ENCODE data around the gene FCMR. TPM values are rescaled to one million over a fixed set of nuclear protein-coding genes. Genes with fewer than 3 reads are reported as not detected.

Gene FCMR
- total RNA-seq (1 to 10 TPM in 1 of 2 donors, under 1 TPM in 1; 0.70 to 1.3 TPM), polyA plus RNA-seq (1 to 10 TPM; 2.2 to 3.6 TPM)

- no peaks in the 10 kb centered on the region for H3K36me3 ChIP-seq (ENCODE audit: control insufficient read depth in 4 of 4, insufficient read depth in 3 of 4, low read depth in 1 of 4, low read length in 3 of 4)
- peak within 1 kb of the TSS; percentile 54 to 64 for H3K27ac ChIP-seq (ENCODE audit: low read depth in 1 of 2, low read length in 2 of 2)
- H3K9ac ChIP-seq (ENCODE audit: low read depth in 1 of 2, low read length in 2 of 2), result peak within 1 kb of the TSS in 1 of 2 donors; percentile 52
- DNase-seq (ENCODE audit: low spot score), result no peak
- peaks cover 0 to 7% (median 1%) of the 10 kb centered on the region in 4 donors for H3K4me1 ChIP-seq (ENCODE audit: control insufficient read depth in 4 of 4, insufficient read depth in 4 of 4, low read length in 3 of 4)
- TF ChIP-seq SP1 (IDR thresholded peaks at IDR 0.05), result no peak
- no peak for TF ChIP-seq ATF3 (IDR thresholded peaks at IDR 0.05)
- peak in 1 of 2 donors; percentile 59 for TF ChIP-seq RXRA (IDR thresholded peaks at IDR 0.05)
- TF ChIP-seq MAX (IDR thresholded peaks at IDR 0.05), result no peak
- peak; percentile 23 to 48 for TF ChIP-seq HNF4A (conservative IDR thresholded peaks at IDR 0.05)
- TF ChIP-seq ZBTB33 (IDR thresholded peaks at IDR 0.05), result no peak
- H3K4me3 ChIP-seq (ENCODE audit: low read depth in 1 of 3, low read length in 3 of 3), result no peak within 1 kb of the TSS
- no peaks in the 10 kb centered on the region for H3K9me3 ChIP-seq (ENCODE audit: control insufficient read depth in 4 of 4, low read length in 3 of 4)
- WGBS, result 41% methylated on average over 7 of the region's 7 CpGs
- H3K27me3 ChIP-seq (ENCODE audit: control insufficient read depth in 4 of 4, insufficient read depth in 4 of 4, low read length in 3 of 4), result no peaks in the 10 kb centered on the region
Observed at GRCh38 chr1:206921772-206922265, at the start of gene FCMR. Gene FCMR, minus strand, starts transcription at chr1:206921941. Its CDS starts 87 bp downstream, at chr1:206921854.

GRCh38 chr1:206971029-206971655 lies 49.4 kb upstream of the FCMR start:
- 68% methylated on average over 2 of the region's 2 CpGs for WGBS

GRCh38 chr1:206970446-206970845 lies 48.7 kb upstream of the FCMR start, which contains the start of gene FCAMR:
Gene FCAMR, minus strand, starts transcription at chr1:206970460. Its CDS starts 335 bp downstream, at chr1:206970125.
- no peak for DNase-seq (ENCODE audit: low spot score)
- H3K27me3 ChIP-seq (ENCODE audit: control insufficient read depth in 4 of 4, insufficient read depth in 4 of 4, low read length in 3 of 4), result no peaks in the 10 kb centered on the region
- H3K4me3 ChIP-seq (ENCODE audit: low read depth in 1 of 3, low read length in 3 of 3), result peak within 1 kb of the TSS in 1 of 3 donors; percentile 18
- no peaks in the 10 kb centered on the region for H3K9me3 ChIP-seq (ENCODE audit: control insufficient read depth in 4 of 4, low read length in 3 of 4)
- 30% methylated on average over 2 of the region's 2 CpGs for WGBS
- H3K9ac ChIP-seq (ENCODE audit: low read depth in 1 of 2, low read length in 2 of 2), result no peak within 1 kb of the TSS
- H3K27ac ChIP-seq (ENCODE audit: low read depth in 1 of 2, low read length in 2 of 2), result peak within 1 kb of the TSS; percentile 65 to 78
- H3K4me1 ChIP-seq (ENCODE audit: control insufficient read depth in 4 of 4, insufficient read depth in 4 of 4, low read length in 3 of 4), result peaks cover 6 to 56% (median 47%) of the 10 kb centered on the region in 4 donors
- no peaks in the 10 kb centered on the region for H3K36me3 ChIP-seq (ENCODE audit: control insufficient read depth in 4 of 4, insufficient read depth in 3 of 4, low read depth in 1 of 4, low read length in 3 of 4)
- peak; percentile 98 for TF ChIP-seq RXRA (IDR thresholded peaks at IDR 0.05)
- TF ChIP-seq JUND (IDR thresholded peaks at IDR 0.05), result peak; percentile 49 to 62
- peak; percentile 62 for TF ChIP-seq HNF4G (IDR thresholded peaks at IDR 0.05)
- peak; percentile 27 for TF ChIP-seq ZBTB33 (IDR thresholded peaks at IDR 0.05)
- no peak for TF ChIP-seq EGR1 (IDR thresholded peaks at IDR 0.05; ENCODE audit: low read depth in 2 of 2)
- TF ChIP-seq REST (IDR thresholded peaks at IDR 0.05), result peak; percentile 44
- peak; percentile 90 for TF ChIP-seq ATF3 (IDR thresholded peaks at IDR 0.05)
- no peak for TF ChIP-seq NR2F2 (IDR thresholded peaks at IDR 0.05)
- TF ChIP-seq FOXA2 (IDR thresholded peaks at IDR 0.05), result no peak
- TF ChIP-seq SP1 (IDR thresholded peaks at IDR 0.05), result peak; percentile 91
- TF ChIP-seq GABPA (IDR thresholded peaks at IDR 0.05 in 1 of 2, conservative IDR thresholded peaks at IDR 0.05 in 1 of 2), result no peak
- peak in 1 of 2 donors; percentile 44 for TF ChIP-seq RAD21 (IDR thresholded peaks at IDR 0.05)
- TF ChIP-seq TAF1 (conservative IDR thresholded peaks at IDR 0.05), result no peak

More at GRCh38 chr1:206971029-206971655, 49.4 kb upstream of the FCMR start:
- no peaks in the 10 kb centered on the region for H3K36me3 ChIP-seq (ENCODE audit: control insufficient read depth in 4 of 4, insufficient read depth in 3 of 4, low read depth in 1 of 4, low read length in 3 of 4)
- peak; percentile 6 for DNase-seq (ENCODE audit: low spot score)
- H3K9me3 ChIP-seq (ENCODE audit: control insufficient read depth in 4 of 4, low read length in 3 of 4), result no peaks in the 10 kb centered on the region
- H3K9ac ChIP-seq (ENCODE audit: low read depth in 1 of 2, low read length in 2 of 2), result no peak overlapping the region
- no peak for TF ChIP-seq JUND (IDR thresholded peaks at IDR 0.05)
- H3K4me3 ChIP-seq (ENCODE audit: low read depth in 1 of 3, low read length in 3 of 3), result no peak overlapping the region
- H3K27ac ChIP-seq (ENCODE audit: low read depth in 1 of 2, low read length in 2 of 2), result peak overlapping the region; percentile 16 to 78
- H3K4me1 ChIP-seq (ENCODE audit: control insufficient read depth in 4 of 4, insufficient read depth in 4 of 4, low read length in 3 of 4), result peaks cover 6 to 56% (median 47%) of the 10 kb centered on the region in 4 donors
- H3K27me3 ChIP-seq (ENCODE audit: control insufficient read depth in 4 of 4, insufficient read depth in 4 of 4, low read length in 3 of 4), result no peaks in the 10 kb centered on the region

Measured in liver (tissue), 9 donors.